Astrocyte (in vitro differentiated cells and primary cell): ENCODE measurements around the gene KIF1A. TPM values are rescaled to one million over a fixed set of nuclear protein-coding genes. Genes with fewer than 3 reads are reported as not detected.

Source experiments
- DNase-seq: peaks from one replicate; pipeline ENCODE4 v3.0.0-alpha.2; 2010; ENCODE audit warnings: low read depth
- FAIRE-seq: peaks from 2 replicates; lab custom pipeline; 2011; peaks lifted over from hg19 to GRCh38; lab: Jason Lieb, UNC
- H2AFZ ChIP-seq: 2 replicates; pipeline ENCODE4 v1.6.0; 2012; ENCODE audit warnings: low read depth, low read length, inconsistent platforms
- H3K27ac ChIP-seq: 2 replicates; pipeline ENCODE4 v1.5.1; 2011; ENCODE audit warnings: low read depth, low read length, inconsistent platforms
- H3K27me3 ChIP-seq: 2 replicates; pipeline ENCODE4 v1.6.0; 2011; ENCODE audit warnings: low read length, inconsistent platforms; ENCODE audit not compliant: insufficient read depth
- H3K36me3 ChIP-seq: 2 replicates; pipeline ENCODE4 v1.5.1; 2011; ENCODE audit warnings: low read length, inconsistent platforms; ENCODE audit not compliant: insufficient read depth
- H3K4me1 ChIP-seq: 2 replicates; pipeline ENCODE4 v1.5.1; 2011; ENCODE audit warnings: low read length, inconsistent platforms; ENCODE audit not compliant: insufficient read depth
- H3K4me2 ChIP-seq: 2 replicates; pipeline ENCODE4 v1.6.0; 2012; ENCODE audit warnings: low read length, inconsistent platforms
- H3K4me3 ChIP-seq: 2 replicates; pipeline ENCODE4 v1.5.1; 2011; ENCODE audit warnings: low read depth, mild to moderate bottlenecking, low read length, inconsistent platforms; ENCODE audit not compliant: insufficient read depth
- H3K79me2 ChIP-seq: 2 replicates; pipeline ENCODE4 v1.6.0; 2012; ENCODE audit warnings: mild to moderate bottlenecking, low read length, inconsistent platforms; ENCODE audit not compliant: insufficient read depth
- H3K9ac ChIP-seq: 2 replicates; pipeline ENCODE4 v1.6.0; 2012; ENCODE audit warnings: mild to moderate bottlenecking, low read length, inconsistent platforms
- H3K9me3 ChIP-seq: 2 replicates; pipeline ENCODE4 v1.5.1; 2012; ENCODE audit warnings: low read depth, mild to moderate bottlenecking, low read length, inconsistent platforms; ENCODE audit not compliant: insufficient read depth
- H4K20me1 ChIP-seq: 2 replicates; pipeline ENCODE4 v1.6.0; 2012; ENCODE audit warnings: low read length, inconsistent platforms; ENCODE audit not compliant: insufficient read depth
- H3K27ac Mint-ChIP-seq: one replicate; pipeline ENCODE4 v1.8.0; 2021; ENCODE audit warnings: mild to moderate bottlenecking, mixed read lengths; ENCODE audit not compliant: unreplicated experiment
- H3K27me3 Mint-ChIP-seq: one replicate; pipeline ENCODE4 v1.8.0; 2021; ENCODE audit warnings: low read depth, mixed read lengths; ENCODE audit not compliant: unreplicated experiment
- H3K36me3 Mint-ChIP-seq: one replicate; pipeline ENCODE4 v1.8.0; 2021; ENCODE audit warnings: low read depth, mixed read lengths; ENCODE audit not compliant: unreplicated experiment
- H3K4me1 Mint-ChIP-seq: one replicate; pipeline ENCODE4 v1.8.0; 2021; ENCODE audit warnings: low read depth, mixed read lengths; ENCODE audit not compliant: unreplicated experiment
- H3K4me3 Mint-ChIP-seq: one replicate; pipeline ENCODE4 v1.8.0; 2021; ENCODE audit warnings: mild to moderate bottlenecking, moderate library complexity, mixed read lengths; ENCODE audit not compliant: unreplicated experiment
- H3K9me3 Mint-ChIP-seq: one replicate; pipeline ENCODE4 v1.8.0; 2021; ENCODE audit warnings: mild to moderate bottlenecking, mixed read lengths; ENCODE audit not compliant: unreplicated experiment
- CTCF ChIP-seq: IDR thresholded peaks from 2 replicates; pipeline ENCODE4 v1.5.1; 2011; ENCODE audit warnings: low read depth, mild to moderate bottlenecking, inconsistent platforms, low read length, moderate library complexity; ENCODE audit not compliant: insufficient read depth
- EZH2 ChIP-seq: IDR thresholded peaks from 2 replicates; pipeline ENCODE4 v1.6.1; 2012; ENCODE audit warnings: mild to moderate bottlenecking, low read length, inconsistent platforms; ENCODE audit not compliant: insufficient read depth
- total RNA-seq: library from RNA; stranded (reverse); gene quantifications from 2 replicates; pipeline ENCODE4 v1.2.1, GENCODE V29; 2021

Gene KIF1A
- total RNA-seq, 1 donor from 2014 or later: 51.2 TPM

GRCh38 chr2:240786355-240786841 is 33.6 kb downstream of the KIF1A start:
- Histone ChIP-seq H3K9ac (no peak overlapping the region), H3K9me3 (no peaks in the 10 kb centered on the region), H3K27me3 (no peaks in the 10 kb centered on the region), H3K27ac (no peak overlapping the region), H3K4me2 (no peak overlapping the region), H3K79me2 (no peaks in the 10 kb centered on the region), H3K4me3 (no peak overlapping the region), H3K4me1 (no peaks in the 10 kb centered on the region), H3K36me3 (no peaks in the 10 kb centered on the region), H4K20me1 (no peaks in the 10 kb centered on the region), H2AFZ (no peak overlapping the region)
- no peak for TF ChIP-seq CTCF
- TF ChIP-seq EZH2: no peak
- no peak overlapping the region for H3K4me3 Mint-ChIP-seq
- H3K27ac Mint-ChIP-seq: no peak overlapping the region
- no peaks in the 10 kb centered on the region for H3K36me3 Mint-ChIP-seq
- no peaks in the 10 kb centered on the region for H3K4me1 Mint-ChIP-seq
- no peak for DNase-seq
- peaks cover 5% of the 10 kb centered on the region for H3K27me3 Mint-ChIP-seq
- FAIRE-seq: no peak
- no peaks in the 10 kb centered on the region for H3K9me3 Mint-ChIP-seq

GRCh38 chr2:240785424-240786335 is 34.3 kb downstream of the KIF1A start:
- no peaks in the 10 kb centered on the region for H3K36me3 Mint-ChIP-seq
- FAIRE-seq (no peak), DNase-seq (no peak)
- TF ChIP-seq EZH2 (no peak), CTCF (no peak)
- no peak overlapping the region for H3K27ac ChIP-seq
- no peaks in the 10 kb centered on the region for H3K9me3 Mint-ChIP-seq
- no peak overlapping the region for H3K27ac Mint-ChIP-seq
- no peaks in the 10 kb centered on the region for H3K79me2 ChIP-seq
- no peaks in the 10 kb centered on the region for H3K36me3 ChIP-seq
- no peaks in the 10 kb centered on the region for H3K4me1 ChIP-seq
- no peak overlapping the region for H3K4me2 ChIP-seq
- peaks cover 5% of the 10 kb centered on the region for H3K27me3 Mint-ChIP-seq
- no peaks in the 10 kb centered on the region for H4K20me1 ChIP-seq
- no peaks in the 10 kb centered on the region for H3K9me3 ChIP-seq
- no peaks in the 10 kb centered on the region for H3K27me3 ChIP-seq
- H3K4me3 Mint-ChIP-seq: no peak overlapping the region
- no peak overlapping the region for H3K4me3 ChIP-seq
- no peaks in the 10 kb centered on the region for H3K4me1 Mint-ChIP-seq
- no peak overlapping the region for H3K9ac ChIP-seq
- no peak overlapping the region for H2AFZ ChIP-seq
